Measurements from ENCODE around the gene AKAP12.
"Not testable (repeated sequence)": the region's sequence is repeated elsewhere in the genome, so short reads cannot be mapped to it uniquely, and the experiment has no call there.

The AKAP12 gene

GRCh38 chr6:151300267-151300991 is 60.7 kb downstream of the AKAP12 start:
- Histone ChIP-seq H3K9me3 (ENCODE audit: control insufficient read depth, low read depth, low read length) (no peaks in the 10 kb centered on the region), H3K9ac (ENCODE audit: low read length) (no peak overlapping the region), H3K4me3 (ENCODE audit: low read length) (no peak overlapping the region), H3K36me3 (ENCODE audit: control insufficient read depth, low read depth, low read length) (no peaks in the 10 kb centered on the region), H3K4me1 (ENCODE audit: control insufficient read depth, low read depth, low read length) (peaks cover 8% of the 10 kb centered on the region), H3K27me3 (ENCODE audit: control insufficient read depth, insufficient read depth, low read length) (no peaks in the 10 kb centered on the region), H3K27ac (ENCODE audit: low read length) (no peak overlapping the region)

- Histone ChIP-seq H3K4me1 (ENCODE audit: control insufficient read depth, low read depth, low read length) (peaks cover 5% of the 10 kb centered on the region), H3K27me3 (ENCODE audit: control insufficient read depth, insufficient read depth, low read length) (no peaks in the 10 kb centered on the region), H3K9ac (ENCODE audit: low read length) (no peak overlapping the region), H3K9me3 (ENCODE audit: control insufficient read depth, low read depth, low read length) (no peaks in the 10 kb centered on the region), H3K36me3 (ENCODE audit: control insufficient read depth, low read depth, low read length) (no peaks in the 10 kb centered on the region), H3K4me3 (ENCODE audit: low read length) (no peak overlapping the region), H3K27ac (ENCODE audit: low read length) (no peak overlapping the region)
Observed at GRCh38 chr6:151301547-151301946, 61.8 kb downstream of the AKAP12 start.

- H3K27ac ChIP-seq (ENCODE audit: low read length): no peak overlapping the region
- no peaks in the 10 kb centered on the region for H3K36me3 ChIP-seq (ENCODE audit: control insufficient read depth, low read depth, low read length)
- no peaks in the 10 kb centered on the region for H3K9me3 ChIP-seq (ENCODE audit: control insufficient read depth, low read depth, low read length)
Observed at GRCh38 chr6:151303231-151303630, 63.5 kb downstream of the AKAP12 start.

GRCh38 chr6:151306269-151306783 is 66.6 kb downstream of the AKAP12 start:
- H3K4me3 ChIP-seq (ENCODE audit: low read length): no peak overlapping the region
- peaks cover 3% of the 10 kb centered on the region for H3K4me1 ChIP-seq (ENCODE audit: control insufficient read depth, low read depth, low read length)
- H3K9me3 ChIP-seq (ENCODE audit: control insufficient read depth, low read depth, low read length): no peaks in the 10 kb centered on the region
- H3K9ac ChIP-seq (ENCODE audit: low read length): no peak overlapping the region
- H3K36me3 ChIP-seq (ENCODE audit: control insufficient read depth, low read depth, low read length): no peaks in the 10 kb centered on the region
- H3K27me3 ChIP-seq (ENCODE audit: control insufficient read depth, insufficient read depth, low read length): no peaks in the 10 kb centered on the region
- no peak overlapping the region for H3K27ac ChIP-seq (ENCODE audit: low read length)

More at GRCh38 chr6:151303231-151303630, 63.5 kb downstream of the AKAP12 start:
- H3K4me1 ChIP-seq (ENCODE audit: control insufficient read depth, low read depth, low read length): peaks cover 8% of the 10 kb centered on the region
- H3K27me3 ChIP-seq (ENCODE audit: control insufficient read depth, insufficient read depth, low read length): no peaks in the 10 kb centered on the region
- H3K9ac ChIP-seq (ENCODE audit: low read length): no peak overlapping the region
- no peak overlapping the region for H3K4me3 ChIP-seq (ENCODE audit: low read length)

GRCh38 chr6:151307501-151307900 is 67.7 kb downstream of the AKAP12 start:
- Histone ChIP-seq H3K4me1 (ENCODE audit: control insufficient read depth, low read depth, low read length) (peaks cover 3% of the 10 kb centered on the region), H3K36me3 (ENCODE audit: control insufficient read depth, low read depth, low read length) (no peaks in the 10 kb centered on the region), H3K27ac (ENCODE audit: low read length) (no peak overlapping the region), H3K27me3 (ENCODE audit: control insufficient read depth, insufficient read depth, low read length) (no peaks in the 10 kb centered on the region), H3K9me3 (ENCODE audit: control insufficient read depth, low read depth, low read length) (no peaks in the 10 kb centered on the region), H3K9ac (ENCODE audit: low read length) (no peak overlapping the region), H3K4me3 (ENCODE audit: low read length) (no peak overlapping the region)

GRCh38 chr6:151309619-151310018 is 69.9 kb downstream of the AKAP12 start:
- H3K27me3 ChIP-seq (ENCODE audit: control insufficient read depth, insufficient read depth, low read length): no peaks in the 10 kb centered on the region
- no peak overlapping the region for H3K4me3 ChIP-seq (ENCODE audit: low read length)
- H3K27ac ChIP-seq (ENCODE audit: low read length): no peak overlapping the region
- H3K9me3 ChIP-seq (ENCODE audit: control insufficient read depth, low read depth, low read length): no peaks in the 10 kb centered on the region
- H3K9ac ChIP-seq (ENCODE audit: low read length): no peak overlapping the region
- no peaks in the 10 kb centered on the region for H3K36me3 ChIP-seq (ENCODE audit: control insufficient read depth, low read depth, low read length)
- peaks cover 10% of the 10 kb centered on the region for H3K4me1 ChIP-seq (ENCODE audit: control insufficient read depth, low read depth, low read length)

GRCh38 chr6:151310279-151310678 is 70.5 kb downstream of the AKAP12 start:
- Histone ChIP-seq H3K9ac (ENCODE audit: low read length) (no peak overlapping the region), H3K27ac (ENCODE audit: low read length) (no peak overlapping the region), H3K9me3 (ENCODE audit: control insufficient read depth, low read depth, low read length) (no peaks in the 10 kb centered on the region), H3K36me3 (ENCODE audit: control insufficient read depth, low read depth, low read length) (no peaks in the 10 kb centered on the region), H3K27me3 (ENCODE audit: control insufficient read depth, insufficient read depth, low read length) (no peaks in the 10 kb centered on the region), H3K4me3 (ENCODE audit: low read length) (no peak overlapping the region), H3K4me1 (ENCODE audit: control insufficient read depth, low read depth, low read length) (peaks cover 10% of the 10 kb centered on the region)

- Histone ChIP-seq H3K36me3 (ENCODE audit: control insufficient read depth, low read depth, low read length) (no peaks in the 10 kb centered on the region), H3K4me1 (ENCODE audit: control insufficient read depth, low read depth, low read length) (peaks cover 10% of the 10 kb centered on the region), H3K27ac (ENCODE audit: low read length) (no peak overlapping the region), H3K4me3 (ENCODE audit: low read length) (no peak overlapping the region), H3K9ac (ENCODE audit: low read length) (no peak overlapping the region), H3K9me3 (ENCODE audit: control insufficient read depth, low read depth, low read length) (no peaks in the 10 kb centered on the region), H3K27me3 (ENCODE audit: control insufficient read depth, insufficient read depth, low read length) (no peaks in the 10 kb centered on the region)
Observed at GRCh38 chr6:151310852-151311767, 71.3 kb downstream of the AKAP12 start.

- Histone ChIP-seq H3K27ac (ENCODE audit: low read length) (peak overlapping the region; percentile 66), H3K9ac (ENCODE audit: low read length) (peak overlapping the region; percentile 41), H3K4me3 (ENCODE audit: low read length) (no peak overlapping the region), H3K9me3 (ENCODE audit: control insufficient read depth, low read depth, low read length) (no peaks in the 10 kb centered on the region), H3K4me1 (ENCODE audit: control insufficient read depth, low read depth, low read length) (peaks cover 7% of the 10 kb centered on the region), H3K27me3 (ENCODE audit: control insufficient read depth, insufficient read depth, low read length) (no peaks in the 10 kb centered on the region), H3K36me3 (ENCODE audit: control insufficient read depth, low read depth, low read length) (no peaks in the 10 kb centered on the region)
Observed at GRCh38 chr6:151313066-151313491, 73.3 kb downstream of the AKAP12 start.

GRCh38 chr6:151315661-151316060 is 75.9 kb downstream of the AKAP12 start:
- H3K27me3 ChIP-seq (ENCODE audit: control insufficient read depth, insufficient read depth, low read length); H3K4me3 ChIP-seq (ENCODE audit: low read length); H3K9me3 ChIP-seq (ENCODE audit: control insufficient read depth, low read depth, low read length); H3K27ac ChIP-seq (ENCODE audit: low read length); H3K4me1 ChIP-seq (ENCODE audit: control insufficient read depth, low read depth, low read length); H3K9ac ChIP-seq (ENCODE audit: low read length); H3K36me3 ChIP-seq (ENCODE audit: control insufficient read depth, low read depth, low read length): not testable (repeated sequence)

GRCh38 chr6:151317103-151317994 is 77.6 kb downstream of the AKAP12 start:
- Histone ChIP-seq H3K36me3 (ENCODE audit: control insufficient read depth, low read depth, low read length) (no peaks in the 10 kb centered on the region), H3K27ac (ENCODE audit: low read length) (no peak overlapping the region), H3K9ac (ENCODE audit: low read length) (no peak overlapping the region), H3K9me3 (ENCODE audit: control insufficient read depth, low read depth, low read length) (no peaks in the 10 kb centered on the region), H3K4me3 (ENCODE audit: low read length) (no peak overlapping the region), H3K27me3 (ENCODE audit: control insufficient read depth, insufficient read depth, low read length) (no peaks in the 10 kb centered on the region), H3K4me1 (ENCODE audit: control insufficient read depth, low read depth, low read length) (peaks cover 7% of the 10 kb centered on the region)

Data from iPS-18a (cell line).